IMR-90 (cell line): ENCODE data around the gene ZBTB3. TPM values are rescaled to one million over a fixed set of nuclear protein-coding genes. Genes with fewer than 3 reads are reported as not detected.

Experiments used
- ATAC-seq: fragments of 200-7000 bp; cut with Tn5 transposase; 2 replicates; pipeline ENCODE4 v1.9.1; 2020; ENCODE audit warnings: low read depth, mild to moderate bottlenecking, moderate library complexity
- BruUV-seq: library from RNA; stranded (reverse); fragments of 400-500 nt; replicated peaks from 2 replicates; lab custom pipeline; 2021; lab: Mats Ljungman, UMichigan
- CTCF ChIA-PET: fragments of 300-600 bp; formaldehyde crosslinking; extraction: SDS; loops from one replicate; lab custom pipeline; 2021; ENCODE audit warnings: antibody characterized with exemption; lab: Yijun Ruan, JAX
- POLR2A ChIA-PET: fragments of 300-600 bp; sonication (Branson Sonifier 250); formaldehyde crosslinking; loops from one replicate; lab custom pipeline; 2022; ENCODE audit warnings: antibody characterized with exemption; ENCODE audit not compliant: unreplicated experiment; lab: Charles Lee
- DNase-seq: peaks from one replicate; pipeline ENCODE4 v3.0.0; 2013
- H2AFZ ChIP-seq: replicated peaks from 2 replicates; pipeline ENCODE3; 2013; ENCODE audit warnings: low read length, mild to moderate bottlenecking; ENCODE audit not compliant: poor library complexity
- H2AK5ac ChIP-seq: 2 replicates; pipeline ENCODE4 v1.6.1; 2013; ENCODE audit warnings: low read depth, low read length, inconsistent platforms
- H2AK9ac ChIP-seq: replicated peaks from 2 replicates; pipeline ENCODE3; 2013; ENCODE audit warnings: mild to moderate bottlenecking, low read depth, low read length, moderate library complexity; ENCODE audit not compliant: poor library complexity
- H2BK120ac ChIP-seq: 2 replicates; pipeline ENCODE4 v1.6.1; 2013; ENCODE audit warnings: low read depth, low read length, inconsistent platforms
- H2BK15ac ChIP-seq: 3 replicates; pipeline ENCODE4 v1.6.1; 2013; ENCODE audit warnings: low read depth, low read length, inconsistent platforms
- H2BK20ac ChIP-seq: 2 replicates; pipeline ENCODE4 v1.6.1; 2013; ENCODE audit warnings: low read depth, mild to moderate bottlenecking, inconsistent platforms, low read length, moderate library complexity
- H2BK5ac ChIP-seq: 2 replicates; pipeline ENCODE4 v1.6.1; 2013; ENCODE audit warnings: mild to moderate bottlenecking, low read depth, low read length, inconsistent platforms; ENCODE audit not compliant: poor library complexity, severe bottlenecking
- H3K14ac ChIP-seq: replicated peaks from 2 replicates; pipeline ENCODE4 v1.6.1; 2013; ENCODE audit warnings: low read depth, low read length, inconsistent platforms
- H3K18ac ChIP-seq: 2 replicates; pipeline ENCODE4 v1.6.1; 2013; ENCODE audit warnings: low read depth, low read length, control low read depth
- H3K23ac ChIP-seq: 2 replicates; pipeline ENCODE4 v1.6.1; 2013; ENCODE audit warnings: low read depth, low read length, inconsistent platforms
- H3K27ac ChIP-seq: 2 replicates; pipeline ENCODE4 v1.5.1; 2013; ENCODE audit warnings: mild to moderate bottlenecking, control low read depth, low read length; ENCODE audit not compliant: insufficient read depth
- H3K27me3 ChIP-seq: 2 replicates; pipeline ENCODE4 v1.6.1; 2013; ENCODE audit warnings: low read length; ENCODE audit not compliant: control insufficient read depth, insufficient read depth
- H3K36me3 ChIP-seq: 2 replicates; pipeline ENCODE4 v1.6.1; 2013; ENCODE audit warnings: low read length, mixed read lengths; ENCODE audit not compliant: control insufficient read depth, insufficient read depth
- H3K4ac ChIP-seq: 2 replicates; pipeline ENCODE4 v1.6.1; 2013; ENCODE audit warnings: low read depth, low read length, inconsistent platforms
- H3K4me1 ChIP-seq: 2 replicates; pipeline ENCODE4 v1.6.1; 2013; ENCODE audit warnings: low read length, mixed read lengths; ENCODE audit not compliant: control insufficient read depth, insufficient read depth
- H3K4me2 ChIP-seq: 2 replicates; pipeline ENCODE4 v1.6.1; 2013; ENCODE audit warnings: low read depth, mild to moderate bottlenecking, control low read depth, low read length, moderate library complexity
- H3K4me3 ChIP-seq: 2 replicates; pipeline ENCODE4 v1.5.1; 2013; ENCODE audit warnings: low read depth, mild to moderate bottlenecking, control low read depth, low read length, moderate library complexity; ENCODE audit not compliant: insufficient read depth
- H3K56ac ChIP-seq: 2 replicates; pipeline ENCODE4 v1.6.1; 2013; ENCODE audit warnings: low read length, inconsistent platforms; ENCODE audit not compliant: insufficient read depth; ENCODE audit errors: extremely low read depth
- H3K79me1 ChIP-seq, 2 experiments: 2 replicates each; pipeline ENCODE4 v1.6.1; 2013; ENCODE audit warnings: low read length in 2 of 2, inconsistent platforms in 1 of 2, low read depth in 1 of 2
- H3K9ac ChIP-seq: 2 replicates; pipeline ENCODE4 v1.6.1; 2013; ENCODE audit warnings: low read depth, low read length, control low read depth
- H3K9me1 ChIP-seq: 2 replicates; pipeline ENCODE4 v1.6.1; 2013; ENCODE audit warnings: low read length, inconsistent platforms; ENCODE audit not compliant: insufficient read depth
- H3K9me3 ChIP-seq: 2 replicates; pipeline ENCODE4 v1.6.1; 2013; ENCODE audit warnings: low read length; ENCODE audit not compliant: control insufficient read depth, insufficient read depth
- H4K20me1 ChIP-seq: 2 replicates; pipeline ENCODE4 v1.6.1; 2013; ENCODE audit warnings: low read length, inconsistent platforms; ENCODE audit not compliant: insufficient read depth
- H4K5ac ChIP-seq: 2 replicates; pipeline ENCODE4 v1.6.1; 2013; ENCODE audit warnings: mild to moderate bottlenecking, low read depth, low read length, control low read depth
- H4K8ac ChIP-seq, 2 experiments: 2 replicates each; pipeline ENCODE4 v1.6.1; 2013; ENCODE audit warnings: low read depth in 2 of 2, low read length in 2 of 2, control low read depth in 1 of 2, inconsistent platforms in 1 of 2
- H4K91ac ChIP-seq: 2 replicates; pipeline ENCODE4 v1.6.1; 2013; ENCODE audit warnings: low read depth, low read length, inconsistent platforms; ENCODE audit not compliant: insufficient read depth
- BHLHE40 ChIP-seq: fragments of 150-350 bp; IDR thresholded peaks from 2 replicates; pipeline ENCODE4 v1.6.1; 2016; ENCODE audit warnings: mild to moderate bottlenecking, low read depth, low read length
- MAFK ChIP-seq: IDR thresholded peaks from 2 replicates; pipeline ENCODE4 v1.6.1; 2012; ENCODE audit warnings: low read depth, low read length, improper control_type of control experiment
- MAZ ChIP-seq: IDR thresholded peaks from 2 replicates; pipeline ENCODE4 v1.6.1; 2012; ENCODE audit warnings: low read depth, mild to moderate bottlenecking, low read length, improper control_type of control experiment, moderate library complexity, borderline replicate concordance
- MXI1 ChIP-seq: IDR thresholded peaks from 2 replicates; pipeline ENCODE4 v1.6.1; 2012; ENCODE audit warnings: low read depth, mild to moderate bottlenecking, low read length, moderate library complexity, borderline replicate concordance
- NFE2L2 ChIP-seq: fragments of 150-350 bp; IDR thresholded peaks from 2 replicates; pipeline ENCODE4 v1.6.1; 2016; ENCODE audit warnings: low read depth, mild to moderate bottlenecking, low read length
- POLR2A ChIP-seq: IDR thresholded peaks from 2 replicates; pipeline ENCODE4 v1.6.1; 2012; ENCODE audit warnings: mild to moderate bottlenecking, low read depth, low read length
- RAD21 ChIP-seq: IDR thresholded peaks from 2 replicates; pipeline ENCODE4 v1.6.1; 2012; ENCODE audit warnings: low read length, improper control_type of control experiment
- RFX5 ChIP-seq: IDR thresholded peaks from 2 replicates; pipeline ENCODE4 v1.8.0; 2012; ENCODE audit warnings: low read depth, mild to moderate bottlenecking, low read length, moderate library complexity
- USF2 ChIP-seq: fragments of 150-350 bp; IDR thresholded peaks from 2 replicates; pipeline ENCODE4 v1.6.1; 2017; ENCODE audit warnings: mild to moderate bottlenecking, antibody characterized with exemption, low read length, low read depth
- WGBS, 2 experiments: methylation state at CpG; one replicate each; pipeline versions ENCODE4 v1.1.5 to v1.1.7; 2013; ENCODE audit warnings: missing lambda C conversion rate in 2 of 2; ENCODE audit not compliant: insufficient read length in 1 of 2; ENCODE audit errors: extremely low coverage in 2 of 2; 5-methylcytosine and 5-hydroxymethylcytosine counted together
- dilution Hi-C: fragments of 300-500 bp; cut with HindIII; formaldehyde crosslinking; loops from one replicate; pipeline ENCODE4 v1.14.3; 2018; ENCODE audit warnings: low sequenced_read_pairs; ENCODE audit not compliant: unreplicated experiment
- in situ Hi-C: fragments of 300-500 bp; cut with MboI; formaldehyde crosslinking; loops from 3 replicates; pipeline ENCODE4 v1.14.3; 2019; ENCODE audit warnings: low sequenced_read_pairs, inconsistent platforms, mixed read lengths
- intact Hi-C: fragments of 100-400 bp; cut with micrococcal nuclease; formaldehyde crosslinking; loops from 2 replicates; pipeline ENCODE4 v1.10.0; 2022
- polyA plus RNA-seq, 3 experiments: library from polyadenylated mRNA; depleted of rRNA; stranded (reverse); fragments of >200 nt; gene quantifications; 2 replicates each; pipeline ENCODE4 v1.2.3, GENCODE V29; 2012; ENCODE audit warnings: low replicate concordance in 1 of 3
- total RNA-seq: library from RNA; depleted of rRNA; stranded (reverse); fragments of >200 nt; gene quantifications from 2 replicates; pipeline ENCODE4 v1.2.3, GENCODE V29; 2012

Gene ZBTB3
- total and polyA plus RNA-seq, 2 of the 4 experiments (the other 2 are of a cell fraction) = 3.4 to 8.1 TPM

GRCh38 chr11:62771144-62772021 is 17.4 kb upstream of the ZBTB3 start, which contains the start of gene TAF6L:
TAF6L (plus strand) TSS chr11:62771396; CDS start chr11:62775784, 4,388 bp downstream.
- Histone ChIP-seq H3K23ac (peak within 1 kb of the TSS; percentile 74), H2AFZ (peak within 1 kb of the TSS; percentile 95), H4K5ac (peak within 1 kb of the TSS; percentile 97), H3K18ac (peak within 1 kb of the TSS; percentile 88), H3K9me3 (no peaks in the 10 kb centered on the region), H3K4me1 (peaks cover 3% of the 10 kb centered on the region), H3K27ac (peak within 1 kb of the TSS; percentile 96), H2BK5ac (peak within 1 kb of the TSS; percentile 90), H3K56ac (peak within 1 kb of the TSS; percentile 91), H2AK5ac (peak within 1 kb of the TSS; percentile 85), H3K9me1 (0 out of 2 replicates have a peak, but pooled peaks cover 3% of the 10 kb centered on the region), H4K20me1 (no peaks in the 10 kb centered on the region), H3K27me3 (no peaks in the 10 kb centered on the region), H4K8ac (peak within 1 kb of the TSS; percentile 93 to 97), H2BK120ac (peak within 1 kb of the TSS; percentile 66), H3K9ac (peak within 1 kb of the TSS; percentile 78), H2AK9ac (peak within 1 kb of the TSS; percentile 77), H3K4ac (peak within 1 kb of the TSS; percentile 88), H3K14ac (peak within 1 kb of the TSS; percentile 80), H2BK20ac (no peak within 1 kb of the TSS), H2BK15ac (no peak within 1 kb of the TSS; the same call in 2 of the 3 replicates), H3K79me1 (peaks cover 8 to 31% of the 10 kb centered on the region in 2 experiments), H3K4me3 (peak within 1 kb of the TSS; percentile 81), H3K36me3 (peaks cover 14% of the 10 kb centered on the region), H3K4me2 (peak within 1 kb of the TSS; percentile 93), H4K91ac (peak within 1 kb of the TSS; percentile 77)
- ChIA-PET POLR2A (interaction anchor here (0.6 to 1.0 kb wide), 2 partner anchors 10 to 17 kb away, joined by 3 to 5 read pairs; partner anchors contain the start of genes POLR2G and ZBTB3), CTCF (interaction anchor here (0.9 to 3.8 kb wide), 2 partner anchors 10 to 16 kb away, joined by 5 to 26 read pairs; partner anchors contain the start of gene TMEM179B)
- TF ChIP-seq MXI1 (no peak), POLR2A (peak; percentile 75), RFX5 (no peak), RAD21 (no peak), MAZ (peak; percentile 96), NFE2L2 (peak; percentile 5; the same call in 1 of the 2 replicates), BHLHE40 (peak; percentile 77), USF2 (peak; percentile 97), MAFK (no peak)
- intact Hi-C loops (no loop called here), in situ Hi-C loops (no loop called here), dilution Hi-C loops (no loop called here)
- DNase-seq = peak; percentile 95
- no TSS peak for BruUV-seq
- WGBS, 2 experiments = 10% methylated on average over 6 of the region's 60 CpGs; no CpG with 5 or more reads in 1 of the 2 experiments
- peak; percentile 99 for ATAC-seq
